ENCODE results near the gene COL6A2. TPM values are rescaled to one million over a fixed set of nuclear protein-coding genes. Genes with fewer than 3 reads are reported as not detected.

Gene COL6A2
- total RNA-seq, 1 donor, result 11.3 TPM

GRCh38 chr21:46111857-46112724 is 14.2 kb downstream of the COL6A2 start:
- DNase-seq (ENCODE audit: low read depth in 2 of 3, low spot score in 2 of 3), result no peak

GRCh38 chr21:46112725-46113215 is 14.9 kb downstream of the COL6A2 start:
- no peak for DNase-seq (ENCODE audit: low read depth in 2 of 3, low spot score in 2 of 3)

GRCh38 chr21:46113497-46114176 is 15.7 kb downstream of the COL6A2 start:
- no peak for DNase-seq (ENCODE audit: low read depth in 2 of 3, low spot score in 2 of 3)

DNA sequence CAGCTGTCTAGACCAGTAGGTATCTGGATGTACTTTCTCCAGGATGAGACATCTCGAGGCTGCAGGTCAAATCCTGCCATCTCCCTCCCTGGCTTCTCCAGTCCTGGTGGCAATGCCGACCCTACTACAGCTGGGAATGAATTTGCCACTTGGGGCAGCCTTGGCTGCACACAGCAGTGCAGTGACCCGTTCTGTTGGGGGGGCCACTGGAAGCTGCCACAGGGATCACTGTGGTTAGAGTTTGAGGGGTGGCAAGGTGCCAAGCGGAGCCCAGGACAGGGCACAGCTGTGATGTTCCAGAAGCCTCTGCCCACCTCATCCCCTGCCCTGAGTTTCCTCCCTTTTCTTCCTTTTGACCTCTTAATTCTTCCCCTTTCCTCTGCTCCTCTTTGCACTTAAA is 17.1 kb downstream of the COL6A2 start:
- no peak for DNase-seq (ENCODE audit: low read depth in 2 of 3, low spot score in 2 of 3)

DNA sequence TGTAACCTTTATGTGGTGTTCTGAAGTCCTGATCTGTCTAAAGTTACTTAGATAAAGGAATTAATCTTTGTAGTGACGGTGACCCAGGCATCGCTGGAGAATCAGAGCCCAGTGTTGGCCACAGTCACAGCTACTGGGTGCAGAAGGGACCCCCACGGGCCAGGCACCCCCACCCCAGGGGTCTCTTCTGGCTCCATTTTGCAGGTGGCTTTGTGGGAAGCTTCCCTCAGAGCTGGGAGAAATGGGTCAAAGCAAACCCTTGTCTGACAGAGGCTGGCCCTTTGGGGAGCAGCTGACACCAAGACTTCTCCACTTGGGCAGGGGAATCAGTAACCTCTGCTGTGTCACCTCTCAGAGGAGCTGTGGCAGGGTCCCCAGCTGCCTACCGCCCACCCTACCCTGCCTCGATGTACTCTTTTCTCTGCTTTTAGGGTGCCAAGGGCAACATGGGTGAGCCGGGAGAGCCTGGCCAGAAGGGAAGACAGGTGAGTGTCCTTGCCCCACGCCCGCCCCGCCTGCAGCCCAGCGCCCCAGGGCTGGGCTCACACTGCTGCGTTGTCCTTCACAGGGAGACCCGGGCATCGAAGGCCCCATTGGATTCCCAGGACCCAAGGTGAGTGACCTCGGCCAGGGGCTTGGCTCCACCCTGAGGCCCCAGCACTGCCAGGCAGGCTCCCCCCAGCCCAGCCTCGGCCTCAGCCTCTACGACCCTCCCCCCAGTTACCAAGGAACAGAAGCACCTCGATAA is 17.7 kb downstream of the COL6A2 start:
- no peak for DNase-seq (ENCODE audit: low read depth in 2 of 3, low spot score in 2 of 3)

DNA sequence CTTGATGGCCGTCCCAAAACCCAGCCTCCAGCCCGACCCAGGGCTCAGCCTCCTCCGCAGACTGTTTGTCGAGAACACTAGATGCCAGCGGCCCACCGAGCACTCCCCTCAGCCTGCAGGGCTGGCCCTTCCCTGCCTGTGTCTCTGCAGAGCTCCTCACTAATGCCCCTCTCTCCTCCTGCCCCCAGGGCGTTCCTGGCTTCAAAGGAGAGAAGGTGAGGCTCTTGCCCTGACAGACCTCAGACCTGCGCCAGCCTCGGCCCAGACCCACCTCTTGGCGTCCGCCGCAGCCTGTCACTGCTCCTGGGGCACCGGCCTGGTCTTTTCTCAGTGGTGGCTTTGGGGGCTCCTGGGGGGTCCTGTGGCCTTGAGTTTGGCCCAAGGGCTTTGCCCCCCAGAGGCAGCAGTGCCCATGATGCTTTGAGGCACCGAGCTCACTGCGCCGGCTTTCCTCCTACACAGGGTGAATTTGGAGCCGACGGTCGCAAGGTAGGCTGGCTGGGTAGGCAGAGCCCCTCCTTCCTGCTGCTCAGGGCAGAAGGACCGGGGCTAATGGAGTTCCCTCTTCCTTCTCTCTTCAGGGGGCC is 18.4 kb downstream of the COL6A2 start:
- DNase-seq (ENCODE audit: low read depth in 2 of 3, low spot score in 2 of 3), result no peak

DNA sequence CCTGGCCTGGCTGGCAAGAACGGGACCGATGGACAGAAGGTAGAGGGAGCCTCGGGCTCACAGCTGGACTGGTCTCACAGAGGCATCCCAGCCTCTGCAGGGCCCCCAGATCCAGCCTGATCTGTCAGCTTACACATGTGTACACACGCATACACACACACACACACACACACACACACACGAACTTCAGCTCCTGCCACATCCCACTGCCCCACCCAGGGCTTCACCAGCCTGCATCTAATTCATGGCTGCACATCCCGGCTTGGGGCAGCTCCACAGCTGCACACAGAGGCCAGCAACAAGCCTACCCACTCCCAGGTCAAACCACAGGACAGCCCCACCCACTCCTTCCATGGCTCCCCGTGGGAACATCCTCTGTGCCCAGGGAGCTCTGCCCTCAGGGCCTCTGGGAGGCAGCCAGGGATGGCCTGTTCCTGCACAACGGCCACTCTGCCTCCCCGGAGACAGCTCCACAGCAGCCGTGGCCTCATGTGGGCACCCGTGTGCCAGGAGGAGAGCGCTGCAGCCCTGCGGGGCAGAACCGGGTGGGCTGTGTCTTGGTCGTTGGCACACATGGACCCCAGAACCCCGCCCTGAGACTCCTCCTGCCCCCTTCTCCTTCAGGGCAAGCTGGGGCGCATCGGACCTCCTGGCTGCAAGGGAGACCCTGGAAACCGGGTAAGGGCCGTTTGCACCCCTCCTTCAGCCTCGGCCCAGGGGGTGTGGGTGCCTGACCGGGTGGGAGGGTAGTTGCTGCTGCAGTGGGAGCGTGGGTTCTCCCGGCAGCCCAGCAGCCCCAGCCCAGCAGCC is 19.1 kb downstream of the COL6A2 start:
- no peak for DNase-seq (ENCODE audit: low read depth in 2 of 3, low spot score in 2 of 3)

DNA sequence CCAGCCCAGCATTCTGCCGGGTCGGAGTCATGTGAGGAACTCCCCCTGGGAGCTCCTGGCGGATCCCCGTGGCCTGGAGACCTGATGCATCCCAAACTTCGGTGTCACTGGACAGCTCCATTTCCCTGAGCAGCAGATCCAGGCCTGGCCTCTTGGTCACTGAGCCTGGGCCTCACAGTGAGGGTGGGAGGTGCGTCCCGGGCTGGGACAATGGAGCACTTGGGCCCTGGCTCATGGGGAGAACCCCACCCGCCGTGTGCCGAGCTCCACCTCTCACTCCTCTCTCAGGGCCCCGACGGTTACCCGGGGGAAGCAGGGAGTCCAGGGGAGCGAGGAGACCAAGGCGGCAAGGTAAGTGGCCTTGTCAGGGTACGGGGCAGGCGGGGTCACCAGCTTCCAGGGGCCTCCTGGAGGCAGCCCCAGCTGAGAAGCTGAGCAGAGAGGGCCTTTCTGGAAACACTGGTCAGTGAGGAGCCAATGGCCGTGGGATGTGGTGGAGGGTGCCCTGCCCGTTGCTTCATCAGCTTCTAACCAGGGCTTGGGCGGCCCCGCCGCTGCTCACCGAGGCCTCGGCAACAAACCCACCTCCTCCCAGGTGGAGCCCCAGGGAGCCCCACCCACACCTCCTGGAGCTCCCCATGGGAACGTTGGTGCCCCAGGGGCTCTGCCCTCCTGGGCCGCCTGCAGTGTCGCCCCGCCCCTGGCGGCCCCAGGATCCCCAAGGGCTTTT is 19.8 kb downstream of the COL6A2 start:
- no peak for DNase-seq (ENCODE audit: low read depth in 2 of 3, low spot score in 2 of 3)

DNA sequence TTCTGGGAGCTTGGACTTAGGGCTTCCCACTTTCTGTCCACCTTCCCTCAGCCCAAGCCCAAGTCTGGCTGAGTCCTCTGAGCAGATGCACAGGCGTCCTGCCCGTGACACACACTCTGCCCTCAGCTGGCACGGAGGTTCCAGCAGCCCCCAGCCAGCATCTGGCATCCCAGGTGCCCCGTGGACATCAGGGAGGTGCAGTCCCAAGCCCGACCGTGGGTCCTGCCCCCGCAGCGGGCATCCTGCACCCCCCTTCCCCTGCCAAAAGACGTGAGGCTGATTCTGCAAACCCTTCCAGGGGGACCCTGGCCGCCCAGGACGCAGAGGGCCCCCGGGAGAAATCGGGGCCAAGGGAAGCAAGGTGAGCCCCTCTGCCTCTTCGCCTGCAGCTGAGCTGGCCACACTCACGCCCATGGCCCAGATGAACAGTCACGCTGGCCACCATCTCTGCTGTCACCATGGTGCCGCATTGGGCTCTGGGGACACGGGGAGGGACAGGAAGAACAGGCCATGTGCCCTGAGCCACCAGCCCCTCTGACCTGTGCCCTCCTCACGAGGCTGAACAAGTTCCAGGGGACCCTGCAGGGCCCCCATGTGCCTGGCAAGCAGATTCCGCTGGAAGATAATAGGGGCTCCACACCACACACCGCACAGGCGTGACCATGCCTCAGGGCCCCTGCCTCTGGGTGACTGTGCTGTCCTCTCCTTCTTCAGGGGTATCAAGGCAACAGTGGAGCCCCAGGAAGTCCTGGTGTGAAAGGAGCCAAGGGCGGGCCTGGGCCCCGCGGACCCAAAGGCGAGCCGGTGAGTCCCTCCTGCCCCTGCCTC is 20.6 kb downstream of the COL6A2 start:
- DNase-seq (ENCODE audit: low read depth in 2 of 3, low spot score in 2 of 3), result no peak

- DNase-seq (ENCODE audit: low read depth in 2 of 3, low spot score in 2 of 3), result no peak
Measured at GRCh38 chr21:46119144-46119636, 21.3 kb downstream of the COL6A2 start.

GRCh38 chr21:46119637-46120271 is 21.8 kb downstream of the COL6A2 start:
- no peak for DNase-seq (ENCODE audit: low read depth in 2 of 3, low spot score in 2 of 3)

- DNase-seq (ENCODE audit: low read depth in 2 of 3, low spot score in 2 of 3), result no peak
Measured at GRCh38 chr21:46120301-46121285, 22.7 kb downstream of the COL6A2 start.

DNA sequence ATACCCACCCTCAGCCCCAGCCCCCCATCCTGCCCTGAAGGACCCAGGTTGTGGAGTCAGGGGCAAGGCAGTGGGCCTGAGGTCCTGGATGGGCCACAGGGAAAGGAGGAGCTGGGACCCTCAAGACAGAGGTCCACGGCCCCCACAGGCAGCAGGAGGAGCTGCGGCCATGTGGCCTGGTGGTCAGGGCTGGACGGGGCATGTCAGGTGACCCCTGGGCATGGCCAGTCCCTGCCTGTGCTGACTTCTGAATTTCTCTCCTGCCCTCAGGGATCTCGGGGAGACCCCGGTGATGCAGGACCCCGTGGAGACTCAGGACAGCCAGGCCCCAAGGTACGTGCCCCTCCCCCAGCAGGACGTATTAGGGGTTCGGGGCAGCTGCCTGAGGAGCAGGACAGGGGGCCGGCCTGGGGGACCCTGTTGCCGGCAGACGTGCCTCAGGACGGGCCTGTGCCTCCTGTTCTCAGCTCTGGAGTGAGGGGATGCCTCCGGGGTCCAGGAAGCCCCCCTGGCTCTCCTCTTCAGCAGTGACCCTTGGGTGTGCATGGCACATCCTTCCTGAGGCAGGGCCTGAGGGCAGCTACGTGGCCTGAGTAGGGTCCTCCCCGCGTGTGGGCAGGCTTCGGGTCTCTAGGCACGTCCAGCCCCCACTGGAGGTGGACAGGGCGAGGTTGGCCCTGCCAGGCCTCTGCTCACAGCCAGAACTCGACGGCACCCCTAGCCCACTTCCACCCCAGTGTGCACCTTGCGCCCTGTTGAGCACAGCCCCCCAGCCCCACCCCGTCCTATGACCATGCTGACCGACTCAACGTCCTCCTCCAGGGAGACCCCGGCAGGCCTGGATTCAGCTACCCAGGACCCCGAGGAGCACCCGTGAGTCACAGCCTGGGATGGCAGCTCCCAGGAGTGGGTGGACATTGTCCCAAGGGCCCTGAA is 23.6 kb downstream of the COL6A2 start:
- DNase-seq (ENCODE audit: low read depth in 2 of 3, low spot score in 2 of 3), result no peak

- DNase-seq (ENCODE audit: low read depth in 2 of 3, low spot score in 2 of 3), result no peak
Measured at GRCh38 chr21:46122237-46122671, 24.3 kb downstream of the COL6A2 start.
